GM21723 (cell line): ENCODE results near the gene KLK7.

Experiments used
- ATAC-seq: cut with Tn5 transposase; IDR thresholded peaks from one replicate; pipeline ENCODE4 v1.9.1; 2021; ENCODE audit warnings: mild to moderate bottlenecking, moderate library complexity; ENCODE audit not compliant: unreplicated experiment

KLK7 gene

GRCh38 chr19:50939596-50939995 lies 44.1 kb downstream of the KLK7 start:
- ATAC-seq = no peak

DNA sequence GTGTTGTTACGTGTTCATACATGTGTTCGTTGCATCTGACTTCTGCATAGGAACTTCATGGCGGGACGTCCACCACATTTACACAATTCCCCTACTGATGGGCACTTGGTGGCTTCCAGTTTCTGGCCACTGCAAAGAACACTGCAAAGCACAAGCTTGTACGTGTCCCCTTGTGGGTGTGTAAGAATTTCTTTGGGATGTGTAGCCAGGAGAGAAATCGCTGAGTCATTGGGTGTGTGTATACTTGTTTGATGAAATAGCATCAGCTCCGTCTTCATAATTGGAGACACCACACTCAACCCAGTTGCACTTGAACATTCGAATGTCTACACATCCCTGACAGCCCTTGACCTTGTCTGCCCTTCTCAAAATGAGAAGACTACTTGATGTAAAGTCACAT lies 50.1 kb downstream of the KLK7 start:
- no peak for ATAC-seq

GRCh38 chr19:50932690-50933083 lies 51.0 kb downstream of the KLK7 start:
- ATAC-seq = no peak

- ATAC-seq = no peak
Observed at GRCh38 chr19:50932018-50932689, 51.6 kb downstream of the KLK7 start.

GRCh38 chr19:50931023-50931422 lies 52.7 kb downstream of the KLK7 start:
- ATAC-seq = no peak

- ATAC-seq = no peak
Observed at GRCh38 chr19:50928831-50929230, 54.9 kb downstream of the KLK7 start.
